ENCODE data around the gene ZMIZ2. TPM values are rescaled to one million over a fixed set of nuclear protein-coding genes. Genes with fewer than 3 reads are reported as not detected.

Gene ZMIZ2
- total RNA-seq, 1 experiment from 2014 or later: 91.3 TPM

- no peak overlapping the region for H3K4me2 ChIP-seq (ENCODE audit: low read length)
- no peaks in the 10 kb centered on the region for H3K9me3 ChIP-seq (ENCODE audit: control insufficient read depth in 1 of 2, insufficient read depth in 1 of 2, low read depth in 1 of 2, low read length in 2 of 2)
- no peak overlapping the region for H2AFZ ChIP-seq (ENCODE audit: low read depth, low read length, poor library complexity, severe bottlenecking)
- intact Hi-C loops (cut with micrococcal nuclease): no loop called here
- H3K4me3 ChIP-seq (replicated peaks in 1 of 2; ENCODE audit: low read depth in 1 of 2, low read length in 2 of 2): no peak overlapping the region
- TF ChIP-seq JUND (IDR thresholded peaks at IDR 0.05) (0 out of 2 replicates have a peak, but pooled peaks have one; percentile 10), SIN3A (IDR thresholded peaks at IDR 0.05; ENCODE audit: low read depth) (peak; percentile 21; the same call in 1 of the 2 replicates), REST (IDR thresholded peaks at IDR 0.05; ENCODE audit: low read depth) (no peak)
- no peak for DNase-seq (ENCODE audit: low read depth, low spot score)
- BruUV-seq (replicated peaks): TSS peak; percentile 27
- H3K9me2 ChIP-seq (ENCODE audit: insufficient read depth): no peaks in the 10 kb centered on the region
- H3K9ac ChIP-seq (ENCODE audit: low read length): no peak overlapping the region
- ChIA-PET RAD21 (ENCODE audit: low non-redundant PET in 1 of 2, low total read pairs in 2 of 2, uncharacterized antibody in 2 of 2, unreplicated experiment in 2 of 2) (interaction anchor here in 1 of 2 experiments (0.7 kb wide), 1 partner anchor 183 kb away, joined by 3 read pairs; no protein-coding TSS in a partner anchor), CTCF (no interaction called here), POLR2A (no interaction called here)
- no peaks in the 10 kb centered on the region for H4K20me1 ChIP-seq (ENCODE audit: insufficient read depth)
- peaks cover 0 to 11% of the 10 kb centered on the region in 2 experiments; a peak in 1 of 4 replicates for H3K4me1 ChIP-seq (ENCODE audit: control insufficient read depth in 1 of 2, insufficient read depth in 2 of 2, low read length in 2 of 2)
- no peak overlapping the region for H3K27ac ChIP-seq (ENCODE audit: low read depth, low read length)
- no peaks in the 10 kb centered on the region for H3K79me2 ChIP-seq (ENCODE audit: insufficient read depth, low read length)
- H3K36me3 ChIP-seq (ENCODE audit: control insufficient read depth in 1 of 2, insufficient read depth in 2 of 2, low read length in 2 of 2): peaks cover 14 to 21% of the 10 kb centered on the region in 2 experiments; a peak in 3 of 4 replicates
- no peaks in the 10 kb centered on the region for H3K27me3 ChIP-seq (ENCODE audit: insufficient read depth, low read length)
- ATAC-seq: peak; percentile 32
Observed at GRCh38 chr7:44769376-44769775, 20.7 kb downstream of the ZMIZ2 start.

DNA sequence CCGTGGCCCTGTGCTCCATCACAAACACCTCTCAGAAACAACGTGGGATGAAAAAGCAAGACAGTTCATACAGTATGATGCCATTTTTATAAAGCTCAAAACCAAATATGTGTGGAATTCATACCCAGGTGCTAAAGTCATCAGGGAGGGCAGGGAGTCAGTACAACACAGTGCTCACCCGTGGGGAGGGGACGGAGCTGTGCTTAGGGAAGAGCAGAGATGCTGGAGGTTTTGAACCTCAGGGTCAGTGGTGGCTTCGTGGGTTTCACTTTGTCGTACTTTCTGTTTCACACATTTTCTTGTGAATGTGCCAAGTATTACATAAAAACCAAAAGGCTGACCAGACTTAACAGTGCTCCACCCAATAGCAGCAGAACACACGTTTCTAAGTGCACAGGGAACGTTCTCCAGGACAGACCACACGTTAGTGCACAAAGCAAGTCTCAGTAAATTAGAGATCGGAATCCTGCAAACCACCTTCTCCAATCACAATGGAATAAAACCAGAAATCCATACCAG lies 21.2 kb downstream of the ZMIZ2 start:
- no peaks in the 10 kb centered on the region for H3K9me3 ChIP-seq (ENCODE audit: control insufficient read depth in 1 of 2, insufficient read depth in 1 of 2, low read depth in 1 of 2, low read length in 2 of 2)
- H3K27me3 ChIP-seq (ENCODE audit: insufficient read depth, low read length): no peaks in the 10 kb centered on the region
- H2AFZ ChIP-seq (ENCODE audit: low read depth, low read length, poor library complexity, severe bottlenecking): no peak overlapping the region
- DNase-seq (ENCODE audit: low read depth, low spot score): no peak
- ATAC-seq: peak; percentile 15; the same call in 1 of the 2 replicates
- H3K4me3 ChIP-seq (replicated peaks in 1 of 2; ENCODE audit: low read depth in 1 of 2, low read length in 2 of 2): no peak overlapping the region
- no peak for TF ChIP-seq TCF7L2 (IDR thresholded peaks at IDR 0.05; ENCODE audit: borderline replicate concordance, extremely low read depth, insufficient read depth, insufficient read length)
- TF ChIP-seq FOSL1 (IDR thresholded peaks at IDR 0.05; ENCODE audit: low read depth): no peak
- TF ChIP-seq CBX3 (IDR thresholded peaks at IDR 0.05; ENCODE audit: low read depth): no peak
- no peaks in the 10 kb centered on the region for H3K9me2 ChIP-seq (ENCODE audit: insufficient read depth)
- no peak overlapping the region for H3K9ac ChIP-seq (ENCODE audit: low read length)
- peaks cover 10 to 17% of the 10 kb centered on the region in 2 experiments; a peak in 3 of 4 replicates for H3K36me3 ChIP-seq (ENCODE audit: control insufficient read depth in 1 of 2, insufficient read depth in 2 of 2, low read length in 2 of 2)
- intact Hi-C loops (cut with micrococcal nuclease): no loop called here
- no peaks in the 10 kb centered on the region for H4K20me1 ChIP-seq (ENCODE audit: insufficient read depth)
- H3K4me1 ChIP-seq (ENCODE audit: control insufficient read depth in 1 of 2, insufficient read depth in 2 of 2, low read length in 2 of 2): peaks cover 0 to 11% of the 10 kb centered on the region in 2 experiments; a peak in 1 of 4 replicates
- H3K4me2 ChIP-seq (ENCODE audit: low read length): no peak overlapping the region
- no TSS peak for BruUV-seq (replicated peaks)
- ChIA-PET CTCF (no interaction called here), RAD21 (ENCODE audit: low non-redundant PET in 1 of 2, low total read pairs in 2 of 2, uncharacterized antibody in 2 of 2, unreplicated experiment in 2 of 2) (interaction anchor here in 1 of 2 experiments (0.7 kb wide), 1 partner anchor 184 kb away, joined by 3 read pairs; no protein-coding TSS in a partner anchor), POLR2A (no interaction called here)
- no peaks in the 10 kb centered on the region for H3K79me2 ChIP-seq (ENCODE audit: insufficient read depth, low read length)
- no peak overlapping the region for H3K27ac ChIP-seq (ENCODE audit: low read depth, low read length)

All from HCT116 (cell line).